Body of pancreas (tissue), 4 donors: ENCODE data around the gene JCHAIN.

Source experiments
- POLR2A ChIP-seq, 3 donors: fragments of 450-650 bp; IDR thresholded peaks; one replicate each; pipeline ENCODE4 v1.6.1; 2016; ENCODE audit warnings: antibody characterized with exemption in 3 of 3, mild to moderate bottlenecking in 2 of 3
- TF ChIP-seq, protein P1 (sequence below), 7 experiments: fragments of 450-650 bp in 4 of 7; fragments of 200-600 bp in 3 of 7; sonication (generic) in 3 of 7; IDR thresholded peaks; one replicate each; pipeline ENCODE4 v1.5.1; 2016 to 2019; ENCODE audit warnings: antibody characterized with exemption in 7 of 7

- TF ChIP-seq, protein P1, sequence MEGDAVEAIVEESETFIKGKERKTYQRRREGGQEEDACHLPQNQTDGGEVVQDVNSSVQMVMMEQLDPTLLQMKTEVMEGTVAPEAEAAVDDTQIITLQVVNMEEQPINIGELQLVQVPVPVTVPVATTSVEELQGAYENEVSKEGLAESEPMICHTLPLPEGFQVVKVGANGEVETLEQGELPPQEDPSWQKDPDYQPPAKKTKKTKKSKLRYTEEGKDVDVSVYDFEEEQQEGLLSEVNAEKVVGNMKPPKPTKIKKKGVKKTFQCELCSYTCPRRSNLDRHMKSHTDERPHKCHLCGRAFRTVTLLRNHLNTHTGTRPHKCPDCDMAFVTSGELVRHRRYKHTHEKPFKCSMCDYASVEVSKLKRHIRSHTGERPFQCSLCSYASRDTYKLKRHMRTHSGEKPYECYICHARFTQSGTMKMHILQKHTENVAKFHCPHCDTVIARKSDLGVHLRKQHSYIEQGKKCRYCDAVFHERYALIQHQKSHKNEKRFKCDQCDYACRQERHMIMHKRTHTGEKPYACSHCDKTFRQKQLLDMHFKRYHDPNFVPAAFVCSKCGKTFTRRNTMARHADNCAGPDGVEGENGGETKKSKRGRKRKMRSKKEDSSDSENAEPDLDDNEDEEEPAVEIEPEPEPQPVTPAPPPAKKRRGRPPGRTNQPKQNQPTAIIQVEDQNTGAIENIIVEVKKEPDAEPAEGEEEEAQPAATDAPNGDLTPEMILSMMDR (IDR thresholded peaks at IDR 0.05), result no peak
- no peak for TF ChIP-seq POLR2A (IDR thresholded peaks at IDR 0.05)
Observed at GRCh38 chr4:70688795-70689231, 22.5 kb upstream of the JCHAIN start.
